ENCODE measurements around the gene HOXC6.

DNA sequence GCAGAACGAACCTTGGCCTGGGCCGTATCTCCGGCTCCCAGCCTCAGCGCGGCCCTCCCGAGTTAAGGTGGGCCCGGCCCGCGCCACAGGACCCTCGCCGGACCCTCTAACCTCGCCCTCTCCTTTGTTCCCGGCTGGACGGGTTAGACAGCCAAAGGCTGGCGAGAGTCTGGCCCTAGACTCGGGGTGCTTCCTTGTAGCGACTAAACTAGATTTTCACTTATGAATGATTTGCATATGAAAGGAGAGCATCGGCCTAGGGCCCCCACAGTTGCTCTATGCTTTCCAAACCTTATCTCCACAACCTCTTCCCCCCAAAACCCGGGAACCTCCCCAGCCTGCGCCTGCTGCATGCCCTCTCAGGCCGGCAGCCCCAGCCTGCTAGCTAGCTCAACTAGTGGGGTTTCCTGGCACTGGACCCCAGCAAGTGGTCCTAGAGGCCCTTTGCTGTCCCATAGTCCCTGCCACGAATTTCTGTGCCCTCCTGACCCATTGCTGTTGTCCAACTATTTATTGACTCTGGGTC is 6.6 kb downstream of the HOXC6 start:
- TF ChIP-seq, protein P1, sequence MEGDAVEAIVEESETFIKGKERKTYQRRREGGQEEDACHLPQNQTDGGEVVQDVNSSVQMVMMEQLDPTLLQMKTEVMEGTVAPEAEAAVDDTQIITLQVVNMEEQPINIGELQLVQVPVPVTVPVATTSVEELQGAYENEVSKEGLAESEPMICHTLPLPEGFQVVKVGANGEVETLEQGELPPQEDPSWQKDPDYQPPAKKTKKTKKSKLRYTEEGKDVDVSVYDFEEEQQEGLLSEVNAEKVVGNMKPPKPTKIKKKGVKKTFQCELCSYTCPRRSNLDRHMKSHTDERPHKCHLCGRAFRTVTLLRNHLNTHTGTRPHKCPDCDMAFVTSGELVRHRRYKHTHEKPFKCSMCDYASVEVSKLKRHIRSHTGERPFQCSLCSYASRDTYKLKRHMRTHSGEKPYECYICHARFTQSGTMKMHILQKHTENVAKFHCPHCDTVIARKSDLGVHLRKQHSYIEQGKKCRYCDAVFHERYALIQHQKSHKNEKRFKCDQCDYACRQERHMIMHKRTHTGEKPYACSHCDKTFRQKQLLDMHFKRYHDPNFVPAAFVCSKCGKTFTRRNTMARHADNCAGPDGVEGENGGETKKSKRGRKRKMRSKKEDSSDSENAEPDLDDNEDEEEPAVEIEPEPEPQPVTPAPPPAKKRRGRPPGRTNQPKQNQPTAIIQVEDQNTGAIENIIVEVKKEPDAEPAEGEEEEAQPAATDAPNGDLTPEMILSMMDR (IDR thresholded peaks at IDR 0.05; ENCODE audit: control extremely low read depth in 1 of 3, insufficient read depth in 1 of 3, low read depth in 1 of 3, low read length in 3 of 3) = no peak
- TF ChIP-seq GABPA (IDR thresholded peaks at IDR 0.05; ENCODE audit: borderline replicate concordance, insufficient read depth, low read length) = no peak
- no peak for TF ChIP-seq YY1 (IDR thresholded peaks at IDR 0.05; ENCODE audit: low read depth, low read length)
- no peak for TF ChIP-seq JUND (IDR thresholded peaks at IDR 0.05; ENCODE audit: low read length)
- no peak for TF ChIP-seq EGR1 (IDR thresholded peaks at IDR 0.05; ENCODE audit: borderline replicate concordance, low read depth, low read length)
- peak; percentile 94 for TF ChIP-seq EZH2 (IDR thresholded peaks at IDR 0.05; ENCODE audit: low read depth, low read length, severe bottlenecking)
- no peak for TF ChIP-seq POLR2A (IDR thresholded peaks at IDR 0.05; ENCODE audit: control extremely low read depth in 1 of 2, low read depth in 2 of 2, low read length in 2 of 2)
- no peak for TF ChIP-seq NRF1 (IDR thresholded peaks at IDR 0.05; ENCODE audit: low read depth, low read length)

All from H1 (cell line).